RCC 7860 (cell line): ENCODE results near the gene PDIA3.
A peak's percentile ranks its signal among the peaks of the same experiment; 100 is the strongest.
"Not testable (repeated sequence)": the region's sequence is repeated elsewhere in the genome, so short reads cannot be mapped to it uniquely, and the experiment has no call there.

ENCODE experiments used
- DNase-seq: peaks from one replicate; pipeline ENCODE4 v3.0.0-alpha.2; 2015; ENCODE audit warnings: low spot score
- FAIRE-seq: peaks from 2 replicates; lab custom pipeline; 2012; peaks lifted over from hg19 to GRCh38; lab: Jason Lieb, UNC

The PDIA3 gene

GRCh38 chr15:43746245-43746902 is at the start of gene PDIA3:
Gene PDIA3 (plus strand): TSS chr15:43746438. CDS start chr15:43746540, 102 bp downstream.
- FAIRE-seq, result not testable (repeated sequence)
- peak; percentile 71 for DNase-seq

- FAIRE-seq (no peak), DNase-seq (no peak)
These were observed 44.1 kb upstream of the PDIA3 start for GRCh38 chr15:43702174-43702573.

GRCh38 chr15:43702701-43703424 is 43.4 kb upstream of the PDIA3 start:
- DNase-seq, result no peak
- FAIRE-seq, result no peak

DNA sequence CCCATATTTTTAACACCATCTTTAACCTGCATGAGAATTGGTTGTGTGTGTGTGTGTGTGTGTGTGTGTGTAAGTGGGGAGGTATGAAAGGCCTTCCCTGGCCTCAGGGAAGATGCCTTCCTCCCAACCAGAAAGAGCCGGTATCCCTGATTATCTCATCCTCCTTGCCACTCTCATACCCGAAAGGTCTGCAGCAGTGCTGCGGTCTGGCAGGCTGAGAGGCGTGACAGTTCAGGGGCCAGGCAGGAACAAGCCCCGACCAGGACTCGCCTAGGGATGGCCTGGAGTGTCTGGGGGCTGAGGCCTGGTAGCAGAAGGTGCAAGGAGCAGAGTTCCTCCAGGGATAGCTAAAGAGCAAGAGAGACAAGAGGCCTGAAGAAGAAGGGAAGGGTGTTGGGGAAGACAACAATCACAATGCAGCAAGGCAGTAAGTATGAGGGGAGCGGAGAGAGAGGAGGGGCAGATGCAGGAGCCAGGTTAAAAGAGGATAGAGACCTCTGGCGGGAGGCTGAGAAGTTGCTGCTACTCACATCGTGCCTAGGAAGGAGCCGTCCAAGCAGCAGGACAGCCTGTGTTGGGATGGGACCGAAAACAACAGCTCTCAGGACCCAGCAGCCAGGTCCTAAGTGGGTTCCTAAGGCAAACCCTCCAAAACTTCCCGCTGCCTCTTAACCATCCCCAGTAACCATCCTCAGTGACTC is 35.7 kb upstream of the PDIA3 start:
- not testable (repeated sequence) for FAIRE-seq, DNase-seq

DNA sequence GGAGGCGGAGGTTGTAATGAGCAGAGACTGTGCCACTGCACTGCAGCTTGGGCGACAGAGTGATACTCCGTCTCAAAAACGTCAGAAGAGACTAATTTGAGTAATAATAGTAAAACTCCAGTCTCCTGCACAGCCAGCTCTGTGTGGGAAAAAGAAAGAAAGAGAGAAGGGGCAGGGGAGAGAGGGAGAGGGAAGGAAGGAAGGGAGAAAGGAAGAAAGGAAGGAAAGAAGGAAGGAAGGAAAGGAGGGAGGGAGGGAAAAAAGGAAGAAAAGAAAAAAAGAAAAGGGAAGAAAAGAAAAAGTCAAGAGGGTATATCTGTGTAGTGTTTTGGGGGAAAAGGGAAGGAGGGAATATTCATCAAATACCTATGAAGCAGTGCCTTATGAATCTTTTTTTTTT is 23.1 kb upstream of the PDIA3 start:
- DNase-seq, result no peak
- FAIRE-seq, result no peak

- not testable (repeated sequence) for DNase-seq, FAIRE-seq
These were observed 19.9 kb upstream of the PDIA3 start for GRCh38 chr15:43726306-43726705.

GRCh38 chr15:43728053-43728725 is 18.0 kb upstream of the PDIA3 start:
- DNase-seq, FAIRE-seq: not testable (repeated sequence)

GRCh38 chr15:43735416-43735815 is 10.8 kb upstream of the PDIA3 start:
- no peak for DNase-seq
- FAIRE-seq, result no peak

- FAIRE-seq, result not testable (repeated sequence)
- DNase-seq, result peak; percentile 34
These were observed 668 bp downstream of the PDIA3 start for GRCh38 chr15:43746903-43747309.

DNA sequence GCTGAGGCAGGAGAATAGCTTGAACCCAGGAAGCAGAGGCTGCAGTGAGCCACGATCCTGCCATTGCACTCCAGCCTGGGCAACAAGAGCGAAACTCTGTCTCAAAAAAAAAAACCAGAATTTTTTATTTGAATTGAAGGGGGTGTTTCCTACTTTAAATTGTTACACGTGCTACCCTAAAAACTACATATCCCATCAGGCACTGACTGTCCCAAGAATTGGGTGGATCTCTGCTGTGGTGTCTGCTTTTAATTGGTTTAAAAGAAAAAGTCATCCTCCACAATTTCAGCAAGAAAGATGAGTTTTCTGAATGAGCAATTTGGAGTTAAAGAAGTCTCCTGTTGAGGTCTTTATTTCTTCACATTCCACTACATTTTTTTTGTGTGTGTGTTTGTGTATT is 2.1 kb downstream of the PDIA3 start:
- DNase-seq (no peak), FAIRE-seq (no peak)

- no peak for FAIRE-seq
- no peak for DNase-seq
These were observed 3.6 kb downstream of the PDIA3 start for GRCh38 chr15:43749690-43750345.

DNA sequence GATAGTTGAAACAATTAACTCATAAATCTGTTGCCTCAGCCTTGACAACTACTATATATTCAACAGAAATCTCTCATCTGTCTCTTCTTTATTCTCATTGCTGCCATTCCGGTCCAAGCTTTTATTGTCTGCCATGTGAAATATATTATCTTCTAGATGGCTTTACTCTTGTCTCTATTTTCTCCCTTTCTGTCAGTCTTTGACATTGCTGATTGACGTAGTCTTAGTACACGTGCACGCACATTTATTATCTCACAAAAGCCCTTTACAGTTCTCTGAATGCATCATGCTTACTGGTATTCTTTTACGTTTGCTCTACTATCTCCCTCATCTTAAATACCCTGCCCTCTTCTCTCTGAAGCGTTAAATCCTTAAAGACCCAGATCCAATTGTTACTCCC is 5.6 kb downstream of the PDIA3 start:
- no peak for FAIRE-seq

DNA sequence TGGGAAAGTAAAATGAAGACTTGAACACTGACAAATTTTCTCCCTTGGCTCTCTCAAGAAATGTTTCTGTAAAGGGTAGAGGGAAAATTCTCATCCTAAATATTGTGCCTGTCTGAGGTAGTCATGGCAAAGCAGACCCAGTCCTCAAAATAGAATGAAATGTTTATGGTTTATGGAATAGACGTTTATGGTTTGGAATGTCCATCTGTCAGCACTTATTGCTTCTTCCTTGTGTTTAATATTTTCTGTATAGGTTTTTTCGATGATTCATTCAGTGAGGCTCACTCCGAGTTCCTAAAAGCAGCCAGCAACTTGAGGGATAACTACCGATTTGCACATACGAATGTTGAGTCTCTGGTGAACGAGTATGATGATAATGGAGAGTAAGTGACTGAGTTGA is 16.6 kb downstream of the PDIA3 start:
- FAIRE-seq (no peak), DNase-seq (no peak)

More for the DNA sequence above, 5.6 kb downstream of the PDIA3 start:
- DNase-seq, result no peak

DNA sequence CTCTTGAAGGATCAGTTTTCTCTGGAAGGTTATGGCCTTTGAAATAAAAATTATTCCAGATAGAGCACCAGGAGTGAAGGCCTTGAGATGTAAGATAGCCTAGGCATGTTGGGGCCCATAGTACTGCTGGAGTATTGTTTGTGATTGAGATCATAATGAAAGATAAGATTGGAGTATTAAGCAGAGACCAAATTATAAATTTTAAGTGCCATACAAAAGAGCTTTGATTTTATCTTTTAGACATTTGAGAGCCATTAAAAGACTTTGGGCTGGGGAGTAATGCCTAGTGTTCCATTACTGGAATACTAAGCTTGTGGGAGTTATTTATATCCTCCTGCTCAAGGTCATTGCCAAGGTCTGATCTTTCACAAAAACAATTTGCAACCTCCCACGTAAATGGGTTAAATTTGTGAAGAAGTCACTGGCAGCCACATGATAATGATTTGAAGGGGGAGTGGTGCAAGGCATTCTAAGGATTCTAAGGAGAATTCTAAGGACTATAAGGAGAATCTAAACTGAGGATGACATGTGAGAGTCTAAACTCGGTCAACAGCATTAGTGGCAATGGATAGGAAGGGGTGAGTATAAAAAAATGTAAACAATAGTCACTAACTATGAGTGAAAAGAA is 17.7 kb downstream of the PDIA3 start:
- FAIRE-seq (no peak), DNase-seq (no peak)

DNA sequence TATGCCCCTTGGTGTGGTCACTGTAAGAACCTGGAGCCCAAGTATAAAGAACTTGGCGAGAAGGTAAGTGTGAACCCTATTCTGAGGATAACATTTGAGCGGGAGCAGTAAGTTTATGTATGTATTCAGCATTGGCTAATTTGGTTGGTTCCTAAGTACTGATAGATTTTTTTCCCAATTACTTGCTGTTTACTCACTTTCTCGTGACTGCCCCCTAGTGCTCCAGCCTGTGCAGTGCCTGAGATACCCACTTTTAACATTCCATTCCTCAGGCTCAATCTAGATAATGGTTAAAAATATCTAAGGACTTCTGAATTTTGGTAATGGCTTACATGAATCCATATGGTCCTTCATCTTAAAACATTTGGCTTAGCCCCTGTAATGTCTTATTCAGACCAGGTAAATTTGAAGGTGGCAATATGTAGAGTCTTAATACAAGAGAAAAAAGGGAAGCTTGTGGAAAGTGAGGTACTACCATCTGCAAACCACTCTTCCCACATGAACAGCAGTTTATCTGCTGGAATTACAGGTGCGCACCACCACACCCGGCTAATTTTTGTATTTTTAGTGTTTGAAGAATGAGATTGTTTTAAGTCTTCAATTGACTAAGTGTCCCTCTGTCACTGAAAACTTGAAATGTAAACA is 23.5 kb downstream of the PDIA3 start:
- peak; percentile 23 for DNase-seq
- peak; percentile 44 for FAIRE-seq

DNA sequence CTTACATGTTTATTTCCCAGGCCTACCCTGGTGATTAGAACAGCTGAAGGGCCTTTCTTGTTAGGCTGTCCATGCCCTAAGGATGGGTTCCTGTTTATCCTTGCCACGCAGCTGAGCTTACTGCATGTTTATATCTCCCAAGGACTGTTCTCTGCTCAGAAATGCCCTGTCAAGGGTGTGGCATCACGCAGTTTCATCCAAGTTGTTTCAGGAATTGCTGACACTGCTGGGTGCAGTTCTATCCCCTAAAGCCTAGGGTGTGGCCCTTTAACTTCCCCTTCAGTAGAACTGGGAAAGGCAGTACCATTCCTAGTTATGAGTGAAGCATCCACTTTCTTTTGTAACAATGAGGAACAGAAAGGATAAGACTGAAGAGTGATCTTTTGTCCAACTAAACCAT is 25.6 kb downstream of the PDIA3 start:
- no peak for FAIRE-seq
- no peak for DNase-seq

DNA sequence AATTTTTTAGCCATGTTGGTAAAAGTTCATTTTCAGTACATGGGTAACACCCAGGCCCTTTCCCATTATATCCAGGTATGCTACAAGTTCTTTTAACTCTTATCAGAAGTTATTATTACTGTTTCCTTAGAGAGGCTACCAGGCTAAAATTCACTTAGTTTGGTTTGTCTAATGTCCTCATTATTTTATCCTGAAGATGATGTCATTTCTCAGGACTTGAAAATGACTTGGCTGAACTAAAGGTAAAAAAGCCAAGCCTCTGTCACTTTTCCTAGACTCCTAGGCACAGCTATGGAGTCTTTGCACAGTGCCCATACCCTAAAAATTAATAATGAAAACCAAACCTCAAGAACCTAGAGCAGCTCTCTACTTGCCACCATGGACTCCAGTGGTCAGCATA is 26.4 kb downstream of the PDIA3 start:
- FAIRE-seq, result no peak
- no peak for DNase-seq

- FAIRE-seq (no peak), DNase-seq (no peak)
These were observed 27.8 kb downstream of the PDIA3 start for GRCh38 chr15:43774062-43774461.

DNA sequence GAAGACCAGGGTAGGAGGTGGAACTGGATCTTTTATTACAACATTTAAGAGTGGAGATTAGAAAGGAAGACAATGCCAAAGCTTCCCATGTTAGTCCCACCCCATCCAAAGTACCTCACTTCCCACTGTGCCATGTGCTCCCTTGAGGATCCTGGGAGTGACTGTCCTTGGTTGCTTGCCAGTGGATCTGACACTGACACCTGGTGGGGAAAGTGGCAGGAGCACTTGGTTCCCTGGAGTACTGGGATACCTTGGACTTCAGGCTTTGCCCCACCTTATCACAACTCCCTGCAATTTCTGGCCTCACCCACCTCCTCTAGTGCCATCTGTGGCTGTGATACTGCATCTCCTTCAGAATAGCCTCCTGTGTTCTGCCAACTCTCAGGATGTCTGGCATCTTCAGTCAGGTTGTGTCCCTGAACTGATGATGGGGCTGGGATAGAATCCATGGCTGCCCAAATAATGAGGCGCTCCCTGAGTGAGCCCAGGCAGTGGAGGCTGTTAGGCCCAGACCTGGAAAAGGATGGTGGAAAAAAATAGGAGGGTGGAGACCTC is 29.2 kb downstream of the PDIA3 start:
- DNase-seq (peak; percentile 66), FAIRE-seq (peak; percentile 16)
